Neuronal stem cell (in vitro differentiated cells): ENCODE results near the gene PHF24.

Experiments used
- DNase-seq: peaks from one replicate; pipeline ENCODE4 v3.0.0-alpha.2; 2013; ENCODE audit warnings: low spot score
- H2AFZ ChIP-seq: one replicate; pipeline ENCODE4 v1.6.1; 2013; ENCODE audit warnings: mild to moderate bottlenecking, low read length, inconsistent platforms
- H2AK5ac ChIP-seq: 2 replicates; pipeline ENCODE4 v1.6.1; 2013; ENCODE audit warnings: low read depth, mild to moderate bottlenecking, inconsistent platforms, low read length, moderate library complexity, mixed read lengths
- H2BK120ac ChIP-seq: 2 replicates; pipeline ENCODE4 v1.6.1; 2013; ENCODE audit warnings: low read depth, mild to moderate bottlenecking, inconsistent platforms, low read length, moderate library complexity, mixed read lengths
- H2BK12ac ChIP-seq: one replicate; pipeline ENCODE4 v1.6.1; 2013; ENCODE audit warnings: low read length, inconsistent platforms
- H2BK15ac ChIP-seq: 2 replicates; pipeline ENCODE4 v1.6.1; 2013; ENCODE audit warnings: mild to moderate bottlenecking, low read length, inconsistent platforms, mixed read lengths
- H2BK5ac ChIP-seq: one replicate; pipeline ENCODE4 v1.6.1; 2013; ENCODE audit warnings: inconsistent platforms, mild to moderate bottlenecking, low read length, moderate library complexity
- H3K14ac ChIP-seq: one replicate; pipeline ENCODE4 v1.6.1; 2013; ENCODE audit warnings: low read length, inconsistent platforms
- H3K18ac ChIP-seq: 2 replicates; pipeline ENCODE4 v1.6.1; 2013; ENCODE audit warnings: low read length, inconsistent platforms
- H3K23ac ChIP-seq: 2 replicates; pipeline ENCODE4 v1.6.1; 2013; ENCODE audit warnings: low read depth, mild to moderate bottlenecking, mixed read lengths, low read length, inconsistent platforms; ENCODE audit not compliant: poor library complexity
- H3K27ac ChIP-seq: replicated peaks from 3 replicates; pipeline ENCODE4 v1.5.1; 2013; ENCODE audit warnings: low read length, inconsistent platforms
- H3K27me3 ChIP-seq, 3 experiments: 2 replicates each; pipeline ENCODE4 v1.6.1; 2013; ENCODE audit warnings: low read length in 3 of 3, mild to moderate bottlenecking in 2 of 3, inconsistent platforms in 1 of 3, low read depth in 1 of 3, mixed read lengths in 1 of 3, moderate library complexity in 1 of 3; ENCODE audit not compliant: control insufficient read depth in 3 of 3, insufficient read depth in 3 of 3
- H3K36me3 ChIP-seq, 2 donors: replicated peaks in 1 of 2; 2 replicates each; pipeline ENCODE4 v1.6.1; 2013; ENCODE audit warnings: low read length in 2 of 2; ENCODE audit not compliant: control insufficient read depth in 2 of 2, insufficient read depth in 2 of 2
- H3K4ac ChIP-seq: 2 replicates; pipeline ENCODE4 v1.6.1; 2013; ENCODE audit warnings: inconsistent platforms, mild to moderate bottlenecking, low read length, moderate library complexity
- H3K4me1 ChIP-seq, 2 donors: 1 replicate in 1 of 2; 2 replicates in 1 of 2; pipeline ENCODE4 v1.6.1; 2013; ENCODE audit warnings: low read length in 2 of 2, low read depth in 1 of 2; ENCODE audit not compliant: control insufficient read depth in 2 of 2, insufficient read depth in 1 of 2
- H3K4me2 ChIP-seq: one replicate; pipeline ENCODE4 v1.6.1; 2013; ENCODE audit warnings: mild to moderate bottlenecking, low read length, inconsistent platforms; ENCODE audit not compliant: insufficient read depth, poor library complexity, severe bottlenecking
- H3K4me3 ChIP-seq, 2 donors: 2 replicates each; pipeline ENCODE4 v1.5.1; 2013; ENCODE audit warnings: low read length in 2 of 2, mild to moderate bottlenecking in 2 of 2, inconsistent platforms in 1 of 2, moderate library complexity in 1 of 2
- H3K79me1 ChIP-seq: one replicate; pipeline ENCODE4 v1.6.1; 2013; ENCODE audit warnings: low read depth, mild to moderate bottlenecking, inconsistent platforms, low read length, moderate library complexity
- H3K9ac ChIP-seq: one replicate; pipeline ENCODE4 v1.6.1; 2013; ENCODE audit warnings: mild to moderate bottlenecking, low read depth, low read length, inconsistent platforms; ENCODE audit not compliant: poor library complexity
- H3K9me3 ChIP-seq, 2 donors: replicated peaks in 1 of 2; 2 replicates each; pipeline versions ENCODE3 to v1.6.1; 2013; ENCODE audit warnings: low read length in 2 of 2, mild to moderate bottlenecking in 2 of 2, inconsistent platforms in 1 of 2, low read depth in 1 of 2, mixed read lengths in 1 of 2, moderate library complexity in 1 of 2; ENCODE audit not compliant: control insufficient read depth in 2 of 2, insufficient read depth in 1 of 2
- H4K8ac ChIP-seq: one replicate; pipeline ENCODE4 v1.6.1; 2013; ENCODE audit warnings: low read depth, mild to moderate bottlenecking, inconsistent platforms, low read length, moderate library complexity
- H4K91ac ChIP-seq: one replicate; pipeline ENCODE4 v1.6.1; 2013; ENCODE audit warnings: low read length, low read depth, mild to moderate bottlenecking, inconsistent platforms; ENCODE audit not compliant: poor library complexity
- WGBS, 2 donors: extraction: QIAGEN DNeasy Blood & Tissue Kit; methylation state at CpG; one replicate each; pipeline ENCODE4 v1.1.7; 2013; ENCODE audit warnings: missing lambda C conversion rate in 2 of 2, mixed read lengths in 1 of 2; ENCODE audit not compliant: insufficient read length in 2 of 2, insufficient replicate concordance in 1 of 2; ENCODE audit errors: extremely low coverage in 2 of 2; 5-methylcytosine and 5-hydroxymethylcytosine counted together

PHF24 gene

DNA sequence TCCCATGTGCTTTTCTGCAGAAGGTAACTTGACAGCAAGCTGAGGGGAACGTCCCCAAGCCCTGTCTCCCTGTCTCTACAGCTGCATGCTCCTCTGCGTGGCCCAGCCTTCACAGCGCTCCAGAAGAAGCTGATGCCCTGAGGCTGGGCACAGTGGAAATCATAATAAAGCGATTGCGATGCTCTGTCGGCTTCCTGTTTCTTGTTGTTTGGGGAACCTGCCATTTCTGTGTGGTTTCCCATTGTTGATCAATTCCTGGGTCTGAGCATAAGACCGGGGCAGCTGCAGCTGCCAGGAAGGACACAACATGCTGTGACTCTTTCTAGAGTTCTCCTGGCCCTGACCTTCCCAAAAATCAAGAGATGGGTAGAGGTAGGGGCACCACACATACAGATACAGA is 24.3 kb downstream of the PHF24 start:
- no peaks in the 10 kb centered on the region for H3K79me1 ChIP-seq
- H4K8ac ChIP-seq = no peak overlapping the region
- no peak overlapping the region for H2BK5ac ChIP-seq
- no peak overlapping the region for H3K9ac ChIP-seq
- no peak overlapping the region for H3K18ac ChIP-seq
- H3K14ac ChIP-seq = no peak overlapping the region
- H2BK15ac ChIP-seq = no peak overlapping the region
- H3K4ac ChIP-seq = no peak overlapping the region
- H3K4me2 ChIP-seq = no peak overlapping the region
- H2BK120ac ChIP-seq = no peak overlapping the region
- H3K27me3 ChIP-seq = peaks cover 0 to 25% (median 0%) of the 10 kb centered on the region in 3 experiments
- H3K4me1 ChIP-seq = peaks cover 9 to 19% of the 10 kb centered on the region in 2 donors
- H3K4me3 ChIP-seq = no peak overlapping the region
- no peaks in the 10 kb centered on the region for H3K9me3 ChIP-seq
- no peak overlapping the region for H3K23ac ChIP-seq
- no peak overlapping the region for H2AK5ac ChIP-seq
- no peak for DNase-seq
- no peak overlapping the region for H4K91ac ChIP-seq
- no CpG with 5 or more reads among the region's 7 CpGs for WGBS, 2 donors
- H2AFZ ChIP-seq = no peak overlapping the region
- H3K36me3 ChIP-seq = no peaks in the 10 kb centered on the region
- H2BK12ac ChIP-seq = no peak overlapping the region
- H3K27ac ChIP-seq = no peak overlapping the region

DNA sequence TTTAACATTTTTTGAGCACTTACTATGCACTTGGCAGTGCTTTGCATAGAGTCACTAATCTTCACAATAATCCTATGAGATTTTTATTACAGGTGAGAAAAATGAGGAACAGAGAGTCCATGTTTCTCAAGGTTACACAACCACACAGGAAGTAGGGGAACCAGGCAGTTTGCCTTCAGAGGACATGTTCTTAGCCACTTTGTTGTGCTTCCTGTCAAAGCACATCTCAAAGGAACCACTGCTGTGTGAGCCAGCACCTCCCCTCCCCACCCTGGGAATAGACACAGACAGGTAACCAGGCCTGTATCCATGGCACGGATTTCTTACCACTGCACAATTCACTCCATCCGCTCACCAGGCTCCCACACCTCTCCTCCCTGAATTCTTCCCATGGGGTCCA is 25.1 kb downstream of the PHF24 start:
- H3K79me1 ChIP-seq = no peaks in the 10 kb centered on the region
- H3K23ac ChIP-seq = no peak overlapping the region
- H2BK15ac ChIP-seq = no peak overlapping the region
- H3K4me1 ChIP-seq = peaks cover 11 to 22% of the 10 kb centered on the region in 2 donors
- no peak overlapping the region for H3K4ac ChIP-seq
- no peak overlapping the region for H2BK12ac ChIP-seq
- H4K91ac ChIP-seq = no peak overlapping the region
- H3K27ac ChIP-seq = no peak overlapping the region
- no peak overlapping the region for H2BK5ac ChIP-seq
- H3K14ac ChIP-seq = no peak overlapping the region
- DNase-seq = no peak
- no peak overlapping the region for H2AK5ac ChIP-seq
- no peak overlapping the region for H3K4me3 ChIP-seq
- H3K36me3 ChIP-seq = no peaks in the 10 kb centered on the region
- no CpG with 5 or more reads among the region's 2 CpGs for WGBS, 2 donors
- no peak overlapping the region for H3K4me2 ChIP-seq
- H3K27me3 ChIP-seq = peaks cover 0 to 19% (median 0%) of the 10 kb centered on the region in 3 experiments
- H2AFZ ChIP-seq = no peak overlapping the region
- no peak overlapping the region for H3K9ac ChIP-seq
- no peaks in the 10 kb centered on the region for H3K9me3 ChIP-seq
- no peak overlapping the region for H4K8ac ChIP-seq
- H2BK120ac ChIP-seq = no peak overlapping the region
- no peak overlapping the region for H3K18ac ChIP-seq

DNA sequence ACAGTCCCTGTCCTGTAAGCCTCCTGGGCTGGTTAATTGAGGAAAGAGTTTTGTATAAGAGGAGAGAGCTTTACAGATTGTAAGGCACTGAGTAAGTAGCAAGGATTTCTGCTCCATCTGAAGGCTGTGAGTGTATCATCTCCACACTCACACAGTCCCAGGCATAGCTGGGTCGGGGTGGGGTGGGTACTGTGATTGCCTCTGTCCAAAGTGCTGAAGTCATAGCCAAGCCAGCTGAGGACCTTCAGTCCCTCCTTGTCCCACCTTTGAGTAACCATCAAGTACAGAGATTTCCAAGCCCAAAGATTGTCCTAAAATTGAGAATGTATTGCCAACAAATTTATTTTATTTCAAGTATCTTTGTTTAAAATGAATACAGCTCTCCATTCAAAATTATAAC is 26.0 kb downstream of the PHF24 start:
- H3K9ac ChIP-seq = no peak overlapping the region
- WGBS, 2 donors = no CpG with 5 or more reads among the region's 1 CpG
- H3K27me3 ChIP-seq = peaks cover 0 to 17% (median 0%) of the 10 kb centered on the region in 3 experiments
- no peak overlapping the region for H3K4ac ChIP-seq
- H3K4me1 ChIP-seq = peaks cover 11 to 25% of the 10 kb centered on the region in 2 donors
- H3K9me3 ChIP-seq = no peaks in the 10 kb centered on the region
- H3K4me3 ChIP-seq = no peak overlapping the region
- no peak overlapping the region for H3K14ac ChIP-seq
- no peak overlapping the region for H4K8ac ChIP-seq
- H2BK15ac ChIP-seq = no peak overlapping the region
- no peak overlapping the region for H2BK120ac ChIP-seq
- H3K4me2 ChIP-seq = no peak overlapping the region
- peak; percentile 68 for DNase-seq
- no peak overlapping the region for H2AK5ac ChIP-seq
- no peaks in the 10 kb centered on the region for H3K36me3 ChIP-seq
- no peak overlapping the region for H3K18ac ChIP-seq
- no peak overlapping the region for H3K23ac ChIP-seq
- no peak overlapping the region for H4K91ac ChIP-seq
- no peak overlapping the region for H3K27ac ChIP-seq
- no peaks in the 10 kb centered on the region for H3K79me1 ChIP-seq
- no peak overlapping the region for H2BK12ac ChIP-seq
- no peak overlapping the region for H2AFZ ChIP-seq
- H2BK5ac ChIP-seq = no peak overlapping the region

DNA sequence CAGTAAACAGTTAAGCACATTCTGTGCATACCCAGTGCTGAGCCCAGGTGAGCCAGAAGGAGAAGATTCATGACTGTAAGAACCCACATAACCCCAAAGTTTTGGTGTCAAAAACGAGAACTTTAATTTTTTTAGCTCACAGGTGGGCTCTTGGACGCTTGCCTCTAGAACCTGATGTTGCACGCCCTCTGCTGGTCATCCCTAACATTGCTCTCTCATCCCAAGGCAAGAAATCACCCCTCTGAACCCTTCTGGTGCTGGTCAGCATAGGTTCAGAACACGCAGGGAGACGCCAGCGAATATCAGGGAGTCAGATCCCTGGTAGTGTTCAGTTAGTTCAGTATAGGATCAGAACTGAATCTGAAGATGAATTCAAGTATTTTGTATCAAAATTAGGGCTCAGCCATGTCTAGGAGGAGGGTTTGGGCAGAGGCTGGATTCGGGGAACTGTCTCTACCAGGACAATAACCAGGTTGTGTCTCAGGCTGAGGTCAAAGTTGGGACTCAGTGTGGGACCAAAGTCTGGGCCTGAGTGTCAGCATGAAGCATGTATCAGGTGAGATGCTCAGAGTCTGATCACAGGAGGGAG is 27.3 kb downstream of the PHF24 start:
- H2BK12ac ChIP-seq = no peak overlapping the region
- H3K14ac ChIP-seq = no peak overlapping the region
- DNase-seq = peak; percentile 83
- H3K27ac ChIP-seq = no peak overlapping the region
- H4K91ac ChIP-seq = no peak overlapping the region
- peaks cover 11 to 29% of the 10 kb centered on the region in 2 donors for H3K4me1 ChIP-seq
- no peak overlapping the region for H2BK120ac ChIP-seq
- H3K36me3 ChIP-seq = no peaks in the 10 kb centered on the region
- H3K4me3 ChIP-seq = no peak overlapping the region
- no peak overlapping the region for H2AFZ ChIP-seq
- H3K9ac ChIP-seq = no peak overlapping the region
- no peak overlapping the region for H2AK5ac ChIP-seq
- no peak overlapping the region for H3K4ac ChIP-seq
- H3K27me3 ChIP-seq = peaks cover 0 to 7% (median 0%) of the 10 kb centered on the region in 3 experiments
- H3K18ac ChIP-seq = no peak overlapping the region
- WGBS, 2 donors = no CpG with 5 or more reads among the region's 7 CpGs
- H2BK5ac ChIP-seq = no peak overlapping the region
- H3K9me3 ChIP-seq = no peaks in the 10 kb centered on the region
- H4K8ac ChIP-seq = no peak overlapping the region
- no peaks in the 10 kb centered on the region for H3K79me1 ChIP-seq
- H3K4me2 ChIP-seq = no peak overlapping the region
- H3K23ac ChIP-seq = no peak overlapping the region
- H2BK15ac ChIP-seq = no peak overlapping the region
